Measurements from ENCODE around the gene CCBE1.

GRCh38 chr18:59686260-59686659 lies 11.0 kb downstream of the CCBE1 start:
- TF ChIP-seq CTCF (IDR thresholded peaks at IDR 0.05; ENCODE audit: insufficient read depth, low read length, poor library complexity, severe bottlenecking) (no peak), EZH2phosphoT487 (conservative IDR thresholded peaks at IDR 0.05; ENCODE audit: low read length) (no peak)

Measured in SU-DHL-6 (cell line).